B cell (primary cell): ENCODE results near the gene ACTR5. TPM values are rescaled to one million over a fixed set of nuclear protein-coding genes. Genes with fewer than 3 reads are reported as not detected.

Source experiments
- ATAC-seq: fragments of 200-7000 bp; cut with Tn5 transposase; one replicate; pipeline ENCODE4 v1.10.0; 2021; ENCODE audit warnings: low read depth, mild to moderate bottlenecking, moderate number of reproducible peaks, moderate library complexity
- CTCF ChIA-PET: fragments of 350-600 bp; sonication (Branson Sonifier 250); formaldehyde crosslinking; loops from one replicate; lab custom pipeline; 2021; ENCODE audit warnings: antibody characterized with exemption, inconsistent platforms; lab: Charles Lee
- POLR2A ChIA-PET: fragments of 350-600 bp; sonication (Branson Sonifier 250); formaldehyde crosslinking; loops from one replicate; lab custom pipeline; 2021; ENCODE audit warnings: antibody characterized with exemption; lab: Charles Lee
- DNase-seq: peaks from one replicate; pipeline ENCODE4 v3.0.0; 2013
- H2AFZ ChIP-seq: 2 replicates; pipeline ENCODE4 v1.6.1; 2012; ENCODE audit warnings: mild to moderate bottlenecking, low read depth, low read length; ENCODE audit not compliant: insufficient read depth, poor library complexity, severe bottlenecking
- H3K27ac ChIP-seq, 2 donors: 1 replicate in 1 of 2; 2 replicates in 1 of 2; pipeline ENCODE4 v1.5.1; 2012 to 2013; ENCODE audit warnings: low read length in 2 of 2, mild to moderate bottlenecking in 2 of 2, moderate library complexity in 1 of 2
- H3K27me3 ChIP-seq, 4 experiments: fragments of 200-600 bp in 1 of 4; sonication (generic) in 1 of 4; replicated peaks in 1 of 4; 1 replicate in 2 of 4; 2 replicates in 2 of 4; pipeline versions ENCODE4 v1.6.1 to v1.7.0; 2013 to 2016; ENCODE audit warnings: low read length in 3 of 4, mild to moderate bottlenecking in 2 of 4, mixed read lengths in 1 of 4, moderate library complexity in 1 of 4; ENCODE audit not compliant: insufficient read depth in 4 of 4, control insufficient read depth in 3 of 4; ENCODE audit errors: control extremely low read depth in 1 of 4
- H3K36me3 ChIP-seq, 2 experiments: replicated peaks in 1 of 2; 1 replicate in 1 of 2; 2 replicates in 1 of 2; pipeline versions ENCODE4 v1.6.1 to v1.7.1; 2013; ENCODE audit warnings: low read length in 1 of 2; ENCODE audit not compliant: insufficient read depth in 2 of 2, control insufficient read depth in 1 of 2; ENCODE audit errors: control extremely low read depth in 1 of 2, extremely low read depth in 1 of 2
- H3K4me1 ChIP-seq, 2 donors: fragments of 200-600 bp in 1 of 2; sonication (generic) in 1 of 2; 1 replicate in 1 of 2; 2 replicates in 1 of 2; pipeline versions ENCODE4 v1.5.1 to v1.6.1; 2013 to 2017; ENCODE audit warnings: low read length in 2 of 2; ENCODE audit not compliant: control insufficient read depth in 2 of 2, insufficient read depth in 2 of 2
- H3K4me2 ChIP-seq: replicated peaks from 2 replicates; pipeline ENCODE3; 2012; ENCODE audit warnings: mild to moderate bottlenecking, low read depth, low read length; ENCODE audit not compliant: poor library complexity, severe bottlenecking
- H3K4me3 ChIP-seq, 5 experiments: fragments of 200-600 bp in 1 of 5; sonication (generic) in 1 of 5; 1 replicate in 3 of 5; 2 replicates in 2 of 5; pipeline versions ENCODE4 v1.5.1 to v1.7.0; 2011 to 2016; ENCODE audit warnings: low read length in 4 of 5, mild to moderate bottlenecking in 4 of 5, low read depth in 2 of 5, control low read depth in 1 of 5, moderate library complexity in 1 of 5; ENCODE audit not compliant: insufficient read depth in 1 of 5; ENCODE audit errors: control extremely low read depth in 1 of 5, extremely low read depth in 1 of 5
- H3K79me2 ChIP-seq: fragments of 200-600 bp; sonication (generic); one replicate; pipeline ENCODE4 v1.6.0; 2016; ENCODE audit warnings: low read length; ENCODE audit not compliant: control insufficient read depth, insufficient read depth
- H3K9ac ChIP-seq: fragments of 200-600 bp; sonication (generic); 2 replicates; pipeline ENCODE4 v1.6.1; 2017; ENCODE audit warnings: mild to moderate bottlenecking, low read length, moderate library complexity
- H3K9me3 ChIP-seq, 3 donors: one replicate each; pipeline versions ENCODE4 v1.6.1 to v1.7.1; 2013; ENCODE audit warnings: low read length in 2 of 3; ENCODE audit not compliant: control insufficient read depth in 2 of 3, insufficient read depth in 1 of 3; ENCODE audit errors: control extremely low read depth in 1 of 3
- H4K20me1 ChIP-seq: 2 replicates; pipeline ENCODE4 v1.6.0; 2012; ENCODE audit warnings: mild to moderate bottlenecking, low read length; ENCODE audit not compliant: insufficient read depth, control insufficient read depth, poor library complexity, severe bottlenecking
- H3K27ac Mint-ChIP-seq: one replicate; pipeline ENCODE4 v1.8.0; 2021; ENCODE audit warnings: mixed read lengths
- H3K27me3 Mint-ChIP-seq: one replicate; pipeline ENCODE4 v1.8.0; 2021; ENCODE audit warnings: mixed read lengths
- H3K4me1 Mint-ChIP-seq: one replicate; pipeline ENCODE4 v1.8.0; 2021; ENCODE audit warnings: mixed read lengths
- H3K4me3 Mint-ChIP-seq: one replicate; pipeline ENCODE4 v1.8.0; 2021; ENCODE audit warnings: mixed read lengths
- H3K9me3 Mint-ChIP-seq: one replicate; pipeline ENCODE4 v1.8.0; 2022; ENCODE audit warnings: mixed read lengths; ENCODE audit not compliant: insufficient read depth
- CTCF ChIP-seq: fragments of 200-600 bp; IDR thresholded peaks from one replicate; pipeline ENCODE4 v1.8.0; 2022; ENCODE audit warnings: antibody characterized with exemption, mild to moderate bottlenecking
- EZH2 ChIP-seq: IDR thresholded peaks from 2 replicates; pipeline ENCODE4 v1.6.1; 2012; ENCODE audit warnings: borderline replicate concordance, low read depth, mild to moderate bottlenecking, moderate library complexity, low read length; ENCODE audit not compliant: insufficient read depth, poor library complexity, severe bottlenecking
- WGBS: methylation state at CpG from one replicate; pipeline ENCODE4 v1.1.5; 2013; ENCODE audit warnings: missing lambda C conversion rate; ENCODE audit not compliant: insufficient coverage; 5-methylcytosine and 5-hydroxymethylcytosine counted together
- intact Hi-C: fragments of 100-400 bp; cut with micrococcal nuclease; formaldehyde crosslinking; loops from one replicate; pipeline ENCODE4 v1.10.0; 2022
- polyA plus RNA-seq: library from polyadenylated mRNA; depleted of rRNA; stranded (reverse); fragments of >200 nt; gene quantifications from 2 replicates; pipeline ENCODE4 v1.2.3, GENCODE V29; 2012
- total RNA-seq, 2 donors: library from RNA; stranded (reverse); fragments of 120-200 nt in 1 of 2; gene quantifications; 1 replicate in 1 of 2; 2 replicates in 1 of 2; pipeline versions ENCODE4 v1.2.3 to v1.2.4, GENCODE V29; 2013 to 2022

ACTR5 gene
- total and polyA plus RNA-seq, 2 donors (not counting 1 experiment from before 2014, with no cell fraction given) = 15.4 to 18.0 TPM

GRCh38 chr20:38776363-38776762 is 28.1 kb downstream of the ACTR5 start:
- POLR2A ChIA-PET = no interaction called here
- ATAC-seq (no peak), DNase-seq (no peak)
- Histone ChIP-seq H4K20me1 (no peaks in the 10 kb centered on the region), H3K27ac (no peak overlapping the region), H3K4me2 (no peak overlapping the region), H3K36me3 (peaks cover 4 to 22% of the 10 kb centered on the region in 2 experiments), H3K27me3 (no peaks in the 10 kb centered on the region), H3K4me1 (no peaks in the 10 kb centered on the region), H3K9ac (no peak overlapping the region), H3K79me2 (no peaks in the 10 kb centered on the region), H3K9me3 (peaks cover 2 to 8% (median 6%) of the 10 kb centered on the region in 3 donors), H3K4me3 (no peak overlapping the region), H2AFZ (no peak overlapping the region)
- CTCF ChIA-PET = no interaction called here
- WGBS = 73% methylated on average over 6 of the region's 11 CpGs
- H3K9me3 Mint-ChIP-seq = peaks cover 8% of the 10 kb centered on the region
- H3K4me3 Mint-ChIP-seq = peak overlapping the region; percentile 16
- H3K27me3 Mint-ChIP-seq = no peaks in the 10 kb centered on the region
- intact Hi-C loops = no loop called here
- H3K27ac Mint-ChIP-seq = peak overlapping the region; percentile 32
- TF ChIP-seq EZH2 = no peak
- TF ChIP-seq CTCF = no peak
- peaks cover 3% of the 10 kb centered on the region for H3K4me1 Mint-ChIP-seq

GRCh38 chr20:38779247-38780097 is 31.2 kb downstream of the ACTR5 start:
- peaks cover 0 to 2% of the 10 kb centered on the region in 2 experiments for H3K36me3 ChIP-seq
- no peaks in the 10 kb centered on the region for H3K9me3 Mint-ChIP-seq
- H3K79me2 ChIP-seq = no peaks in the 10 kb centered on the region
- H3K4me1 ChIP-seq = no peaks in the 10 kb centered on the region
- CTCF ChIA-PET = interaction anchor here (1.2 to 1.9 kb wide), 2 partner anchors 11 to 114 kb away, joined by 4 to 7 read pairs; no protein-coding TSS in a partner anchor
- no peak for TF ChIP-seq EZH2
- TF ChIP-seq CTCF = no peak
- H3K4me3 Mint-ChIP-seq = no peak overlapping the region
- no peak overlapping the region for H3K4me2 ChIP-seq
- no peak for DNase-seq
- no peaks in the 10 kb centered on the region for H3K9me3 ChIP-seq
- H3K4me3 ChIP-seq = no peak overlapping the region
- no peak overlapping the region for H2AFZ ChIP-seq
- H3K27ac Mint-ChIP-seq = no peak overlapping the region
- no peaks in the 10 kb centered on the region for H3K27me3 ChIP-seq
- 93% methylated on average over 14 of the region's 19 CpGs for whole genome bisulfite sequencing
- no peaks in the 10 kb centered on the region for H4K20me1 ChIP-seq
- ATAC-seq = no peak
- intact Hi-C loops = no loop called here
- H3K4me1 Mint-ChIP-seq = peaks cover 3% of the 10 kb centered on the region
- POLR2A ChIA-PET = no interaction called here
- no peak overlapping the region for H3K9ac ChIP-seq
- H3K27me3 Mint-ChIP-seq = no peaks in the 10 kb centered on the region
- no peak overlapping the region for H3K27ac ChIP-seq
